ENCODE measurements around the gene MIGA1. TPM values are rescaled to one million over a fixed set of nuclear protein-coding genes. Genes with fewer than 3 reads are reported as not detected.
"Not testable (repeated sequence)": the region's sequence is repeated elsewhere in the genome, so short reads cannot be mapped to it uniquely, and the experiment has no call there.

MIGA1 gene
- total RNA-seq, 1 donor from 2014 or later: 19.8 TPM

GRCh38 chr1:77824694-77825093 lies 45.2 kb downstream of the MIGA1 start:
- H3K36me3 Mint-ChIP-seq: peaks cover 23% of the 10 kb centered on the region
- H3K27me3 Mint-ChIP-seq (ENCODE audit: low read depth): no peaks in the 10 kb centered on the region
- DNase-seq (ENCODE audit: low spot score in 2 of 2, unreplicated experiment in 2 of 2): no peak
- no peaks in the 10 kb centered on the region for H3K4me1 Mint-ChIP-seq
- no peak overlapping the region for H3K27ac Mint-ChIP-seq
- H3K9me3 Mint-ChIP-seq: no peaks in the 10 kb centered on the region
- no peak overlapping the region for H3K4me3 Mint-ChIP-seq
- no peak for TF ChIP-seq CTCF (IDR thresholded peaks at IDR 0.05; ENCODE audit: unreplicated experiment)

- TF ChIP-seq CTCF (IDR thresholded peaks at IDR 0.05; ENCODE audit: unreplicated experiment): no peak
- Mint-ChIP-seq H3K4me1 (no peaks in the 10 kb centered on the region), H3K4me3 (no peak overlapping the region), H3K9me3 (no peaks in the 10 kb centered on the region), H3K36me3 (peaks cover 19% of the 10 kb centered on the region), H3K27ac (no peak overlapping the region), H3K27me3 (ENCODE audit: low read depth) (no peaks in the 10 kb centered on the region)
- DNase-seq (ENCODE audit: low spot score in 2 of 2, unreplicated experiment in 2 of 2): no peak
Measured at GRCh38 chr1:77825131-77825709, 45.8 kb downstream of the MIGA1 start.

GRCh38 chr1:77826851-77827250 lies 47.4 kb downstream of the MIGA1 start:
- not testable (repeated sequence) for H3K27ac Mint-ChIP-seq; H3K4me3 Mint-ChIP-seq; H3K27me3 Mint-ChIP-seq (ENCODE audit: low read depth); H3K9me3 Mint-ChIP-seq; DNase-seq (ENCODE audit: low spot score in 2 of 2, unreplicated experiment in 2 of 2)
- peaks cover 14% of the 10 kb centered on the region for H3K36me3 Mint-ChIP-seq
- H3K4me1 Mint-ChIP-seq: peaks cover 12% of the 10 kb centered on the region

GRCh38 chr1:77828098-77828497 lies 48.6 kb downstream of the MIGA1 start:
- no peak for TF ChIP-seq CTCF (IDR thresholded peaks at IDR 0.05; ENCODE audit: unreplicated experiment)
- Mint-ChIP-seq H3K4me3 (no peak overlapping the region), H3K9me3 (no peaks in the 10 kb centered on the region), H3K4me1 (peaks cover 25% of the 10 kb centered on the region), H3K36me3 (peaks cover 7% of the 10 kb centered on the region), H3K27ac (no peak overlapping the region), H3K27me3 (ENCODE audit: low read depth) (no peaks in the 10 kb centered on the region)
- DNase-seq (ENCODE audit: low spot score in 2 of 2, unreplicated experiment in 2 of 2): no peak

GRCh38 chr1:77829851-77830250 lies 50.4 kb downstream of the MIGA1 start:
- H3K27me3 Mint-ChIP-seq (ENCODE audit: low read depth): no peaks in the 10 kb centered on the region

GRCh38 chr1:77830946-77831345 lies 51.5 kb downstream of the MIGA1 start:
- Mint-ChIP-seq H3K4me3 (no peak overlapping the region), H3K9me3 (no peaks in the 10 kb centered on the region), H3K27me3 (ENCODE audit: low read depth) (no peaks in the 10 kb centered on the region), H3K27ac (no peak overlapping the region), H3K4me1 (peaks cover 36% of the 10 kb centered on the region), H3K36me3 (no peaks in the 10 kb centered on the region)
- no peak for DNase-seq (ENCODE audit: low spot score in 2 of 2, unreplicated experiment in 2 of 2)
- TF ChIP-seq CTCF (IDR thresholded peaks at IDR 0.05; ENCODE audit: unreplicated experiment): no peak

More at GRCh38 chr1:77829851-77830250, 50.4 kb downstream of the MIGA1 start:
- no peak for DNase-seq (ENCODE audit: low spot score in 2 of 2, unreplicated experiment in 2 of 2)
- Mint-ChIP-seq H3K9me3 (no peaks in the 10 kb centered on the region), H3K4me3 (no peak overlapping the region), H3K4me1 (peaks cover 33% of the 10 kb centered on the region), H3K27ac (no peak overlapping the region), H3K36me3 (no peaks in the 10 kb centered on the region)
- TF ChIP-seq CTCF (IDR thresholded peaks at IDR 0.05; ENCODE audit: unreplicated experiment): no peak

Measured in mesothelial cell of epicardium (in vitro differentiated cells).